ENCODE measurements around the gene KIAA1958. TPM values are rescaled to one million over a fixed set of nuclear protein-coding genes. Genes with fewer than 3 reads are reported as not detected.
A peak's percentile ranks its signal among the peaks of the same experiment; 100 is the strongest.

Gene KIAA1958
- total and polyA plus RNA-seq, 2 experiments from 2014 or later, result 9.4 to 41.7 TPM

DNA sequence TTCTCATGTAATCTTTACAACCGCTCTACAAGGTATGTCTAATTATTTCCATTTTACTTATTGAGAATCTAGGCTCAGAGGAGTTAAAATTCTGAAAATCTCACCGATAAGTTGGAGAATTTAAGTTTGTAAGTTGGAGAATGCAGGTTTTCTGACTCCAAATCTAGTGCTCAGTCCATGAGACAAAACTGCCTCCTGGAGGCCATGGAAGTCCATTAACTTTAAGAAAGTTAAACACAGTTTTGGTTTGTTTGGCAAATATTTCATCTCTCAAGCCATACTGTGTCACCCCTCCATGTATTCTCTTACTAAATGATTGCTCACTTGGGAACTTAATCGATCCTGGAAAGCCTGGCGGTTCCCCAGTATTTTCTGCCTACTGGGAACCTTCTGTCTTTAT, 178.7 kb downstream of the KIAA1958 start:
- peaks cover 8% of the 10 kb centered on the region; the same call in 1 of the 2 replicates for H3K4me1 ChIP-seq (ENCODE audit: insufficient read depth)
- H3K36me3 ChIP-seq (ENCODE audit: insufficient read depth), result no peaks in the 10 kb centered on the region
- no peaks in the 10 kb centered on the region for H3K9me2 ChIP-seq (ENCODE audit: insufficient read depth)
- H3K4me3 Mint-ChIP-seq, result no peak overlapping the region
- H3K27ac ChIP-seq (ENCODE audit: low read depth), result no peak overlapping the region
- DNase-seq (ENCODE audit: low spot score) (no peak), ATAC-seq (no peak)
- no peak overlapping the region for H3K4me2 ChIP-seq
- TF ChIP-seq CREB1 (CRISPR knock-in tag; IDR thresholded peaks at IDR 0.05; ENCODE audit: low read depth) (no peak), EZH2phosphoT487 (IDR thresholded peaks at IDR 0.05; ENCODE audit: unreplicated experiment) (no peak), NANOG (IDR thresholded peaks at IDR 0.05; ENCODE audit: borderline replicate concordance) (no peak), EZH2 (IDR thresholded peaks at IDR 0.05; ENCODE audit: low read depth, unreplicated experiment) (no peak)
- TF ChIP-seq, protein P1, sequence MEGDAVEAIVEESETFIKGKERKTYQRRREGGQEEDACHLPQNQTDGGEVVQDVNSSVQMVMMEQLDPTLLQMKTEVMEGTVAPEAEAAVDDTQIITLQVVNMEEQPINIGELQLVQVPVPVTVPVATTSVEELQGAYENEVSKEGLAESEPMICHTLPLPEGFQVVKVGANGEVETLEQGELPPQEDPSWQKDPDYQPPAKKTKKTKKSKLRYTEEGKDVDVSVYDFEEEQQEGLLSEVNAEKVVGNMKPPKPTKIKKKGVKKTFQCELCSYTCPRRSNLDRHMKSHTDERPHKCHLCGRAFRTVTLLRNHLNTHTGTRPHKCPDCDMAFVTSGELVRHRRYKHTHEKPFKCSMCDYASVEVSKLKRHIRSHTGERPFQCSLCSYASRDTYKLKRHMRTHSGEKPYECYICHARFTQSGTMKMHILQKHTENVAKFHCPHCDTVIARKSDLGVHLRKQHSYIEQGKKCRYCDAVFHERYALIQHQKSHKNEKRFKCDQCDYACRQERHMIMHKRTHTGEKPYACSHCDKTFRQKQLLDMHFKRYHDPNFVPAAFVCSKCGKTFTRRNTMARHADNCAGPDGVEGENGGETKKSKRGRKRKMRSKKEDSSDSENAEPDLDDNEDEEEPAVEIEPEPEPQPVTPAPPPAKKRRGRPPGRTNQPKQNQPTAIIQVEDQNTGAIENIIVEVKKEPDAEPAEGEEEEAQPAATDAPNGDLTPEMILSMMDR (conservative IDR thresholded peaks at IDR 0.05; ENCODE audit: low read depth in 2 of 2), result peak in 1 of 2 experiments; percentile 53; a peak in 3 of 4 replicates
- TF ChIP-seq, protein P2, sequence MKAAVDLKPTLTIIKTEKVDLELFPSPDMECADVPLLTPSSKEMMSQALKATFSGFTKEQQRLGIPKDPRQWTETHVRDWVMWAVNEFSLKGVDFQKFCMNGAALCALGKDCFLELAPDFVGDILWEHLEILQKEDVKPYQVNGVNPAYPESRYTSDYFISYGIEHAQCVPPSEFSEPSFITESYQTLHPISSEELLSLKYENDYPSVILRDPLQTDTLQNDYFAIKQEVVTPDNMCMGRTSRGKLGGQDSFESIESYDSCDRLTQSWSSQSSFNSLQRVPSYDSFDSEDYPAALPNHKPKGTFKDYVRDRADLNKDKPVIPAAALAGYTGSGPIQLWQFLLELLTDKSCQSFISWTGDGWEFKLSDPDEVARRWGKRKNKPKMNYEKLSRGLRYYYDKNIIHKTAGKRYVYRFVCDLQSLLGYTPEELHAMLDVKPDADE (IDR thresholded peaks at IDR 0.05), result no peak
- H2AFZ ChIP-seq, result no peak overlapping the region
- no peak overlapping the region for H3K27ac Mint-ChIP-seq
- no peaks in the 10 kb centered on the region for H3K79me2 ChIP-seq (replicated peaks; ENCODE audit: insufficient read depth)
- no peaks in the 10 kb centered on the region for H3K36me3 Mint-ChIP-seq (ENCODE audit: low read depth)
- H3K4me3 ChIP-seq, result no peak overlapping the region
- H3K4me1 Mint-ChIP-seq, result peaks cover 8% of the 10 kb centered on the region; the same call in 1 of the 3 replicates
- H3K27me3 ChIP-seq (ENCODE audit: insufficient read depth), result no peaks in the 10 kb centered on the region
- peaks cover under 1% of the 10 kb centered on the region for H3K27me3 Mint-ChIP-seq (ENCODE audit: insufficient read depth, low read depth, poor library complexity)
- H3F3A ChIP-seq (replicated peaks; ENCODE audit: low read depth), result no peaks in the 10 kb centered on the region
- H3K9me3 Mint-ChIP-seq, result no peaks in the 10 kb centered on the region
- H4K20me1 ChIP-seq (replicated peaks; ENCODE audit: insufficient read depth), result no peaks in the 10 kb centered on the region

DNA sequence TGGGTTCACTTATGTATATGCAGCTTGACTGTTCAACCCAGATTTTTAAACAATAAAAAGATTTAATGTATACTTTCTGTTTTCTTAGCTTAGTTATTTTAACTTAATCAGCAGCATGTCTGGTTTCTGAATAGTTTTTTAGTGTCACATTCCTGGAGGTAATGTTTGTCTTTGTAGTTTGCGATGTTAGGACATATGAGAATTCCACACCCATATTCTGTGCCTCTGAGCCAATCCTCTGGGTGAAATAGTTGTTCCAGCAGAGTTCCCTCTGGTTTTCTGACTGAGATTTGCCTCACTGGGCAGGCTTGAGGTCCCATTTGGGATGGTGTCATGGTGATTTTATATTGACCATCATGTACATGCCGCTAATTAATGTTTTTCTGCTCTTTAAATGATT, 182.7 kb downstream of the KIAA1958 start:
- Histone ChIP-seq H3K27ac (ENCODE audit: low read depth) (no peak overlapping the region; the same call in 1 of the 2 replicates), H3K36me3 (ENCODE audit: insufficient read depth) (0 out of 2 replicates have a peak, but pooled peaks cover 3% of the 10 kb centered on the region), H3K4me3 (no peak overlapping the region), H2AFZ (no peak overlapping the region), H4K20me1 (replicated peaks; ENCODE audit: insufficient read depth) (no peaks in the 10 kb centered on the region; the same call in 1 of the 2 replicates), H3K4me2 (no peak overlapping the region), H3K9me2 (ENCODE audit: insufficient read depth) (no peaks in the 10 kb centered on the region), H3K27me3 (ENCODE audit: insufficient read depth) (no peaks in the 10 kb centered on the region), H3F3A (replicated peaks; ENCODE audit: low read depth) (no peaks in the 10 kb centered on the region), H3K79me2 (replicated peaks; ENCODE audit: insufficient read depth) (no peaks in the 10 kb centered on the region), H3K4me1 (ENCODE audit: insufficient read depth) (peaks cover 8% of the 10 kb centered on the region; the same call in 1 of the 2 replicates)
- no peak for ATAC-seq
- no peak for DNase-seq (ENCODE audit: low spot score)
- H3K9me3 Mint-ChIP-seq, result no peaks in the 10 kb centered on the region
- no peak overlapping the region for H3K4me3 Mint-ChIP-seq
- no peaks in the 10 kb centered on the region for H3K36me3 Mint-ChIP-seq (ENCODE audit: low read depth)
- H3K27ac Mint-ChIP-seq, result no peak overlapping the region
- H3K4me1 Mint-ChIP-seq, result peaks cover 8% of the 10 kb centered on the region; the same call in 1 of the 3 replicates
- H3K27me3 Mint-ChIP-seq (ENCODE audit: insufficient read depth, low read depth, poor library complexity), result peaks cover 4% of the 10 kb centered on the region
- TF ChIP-seq, protein P3, sequence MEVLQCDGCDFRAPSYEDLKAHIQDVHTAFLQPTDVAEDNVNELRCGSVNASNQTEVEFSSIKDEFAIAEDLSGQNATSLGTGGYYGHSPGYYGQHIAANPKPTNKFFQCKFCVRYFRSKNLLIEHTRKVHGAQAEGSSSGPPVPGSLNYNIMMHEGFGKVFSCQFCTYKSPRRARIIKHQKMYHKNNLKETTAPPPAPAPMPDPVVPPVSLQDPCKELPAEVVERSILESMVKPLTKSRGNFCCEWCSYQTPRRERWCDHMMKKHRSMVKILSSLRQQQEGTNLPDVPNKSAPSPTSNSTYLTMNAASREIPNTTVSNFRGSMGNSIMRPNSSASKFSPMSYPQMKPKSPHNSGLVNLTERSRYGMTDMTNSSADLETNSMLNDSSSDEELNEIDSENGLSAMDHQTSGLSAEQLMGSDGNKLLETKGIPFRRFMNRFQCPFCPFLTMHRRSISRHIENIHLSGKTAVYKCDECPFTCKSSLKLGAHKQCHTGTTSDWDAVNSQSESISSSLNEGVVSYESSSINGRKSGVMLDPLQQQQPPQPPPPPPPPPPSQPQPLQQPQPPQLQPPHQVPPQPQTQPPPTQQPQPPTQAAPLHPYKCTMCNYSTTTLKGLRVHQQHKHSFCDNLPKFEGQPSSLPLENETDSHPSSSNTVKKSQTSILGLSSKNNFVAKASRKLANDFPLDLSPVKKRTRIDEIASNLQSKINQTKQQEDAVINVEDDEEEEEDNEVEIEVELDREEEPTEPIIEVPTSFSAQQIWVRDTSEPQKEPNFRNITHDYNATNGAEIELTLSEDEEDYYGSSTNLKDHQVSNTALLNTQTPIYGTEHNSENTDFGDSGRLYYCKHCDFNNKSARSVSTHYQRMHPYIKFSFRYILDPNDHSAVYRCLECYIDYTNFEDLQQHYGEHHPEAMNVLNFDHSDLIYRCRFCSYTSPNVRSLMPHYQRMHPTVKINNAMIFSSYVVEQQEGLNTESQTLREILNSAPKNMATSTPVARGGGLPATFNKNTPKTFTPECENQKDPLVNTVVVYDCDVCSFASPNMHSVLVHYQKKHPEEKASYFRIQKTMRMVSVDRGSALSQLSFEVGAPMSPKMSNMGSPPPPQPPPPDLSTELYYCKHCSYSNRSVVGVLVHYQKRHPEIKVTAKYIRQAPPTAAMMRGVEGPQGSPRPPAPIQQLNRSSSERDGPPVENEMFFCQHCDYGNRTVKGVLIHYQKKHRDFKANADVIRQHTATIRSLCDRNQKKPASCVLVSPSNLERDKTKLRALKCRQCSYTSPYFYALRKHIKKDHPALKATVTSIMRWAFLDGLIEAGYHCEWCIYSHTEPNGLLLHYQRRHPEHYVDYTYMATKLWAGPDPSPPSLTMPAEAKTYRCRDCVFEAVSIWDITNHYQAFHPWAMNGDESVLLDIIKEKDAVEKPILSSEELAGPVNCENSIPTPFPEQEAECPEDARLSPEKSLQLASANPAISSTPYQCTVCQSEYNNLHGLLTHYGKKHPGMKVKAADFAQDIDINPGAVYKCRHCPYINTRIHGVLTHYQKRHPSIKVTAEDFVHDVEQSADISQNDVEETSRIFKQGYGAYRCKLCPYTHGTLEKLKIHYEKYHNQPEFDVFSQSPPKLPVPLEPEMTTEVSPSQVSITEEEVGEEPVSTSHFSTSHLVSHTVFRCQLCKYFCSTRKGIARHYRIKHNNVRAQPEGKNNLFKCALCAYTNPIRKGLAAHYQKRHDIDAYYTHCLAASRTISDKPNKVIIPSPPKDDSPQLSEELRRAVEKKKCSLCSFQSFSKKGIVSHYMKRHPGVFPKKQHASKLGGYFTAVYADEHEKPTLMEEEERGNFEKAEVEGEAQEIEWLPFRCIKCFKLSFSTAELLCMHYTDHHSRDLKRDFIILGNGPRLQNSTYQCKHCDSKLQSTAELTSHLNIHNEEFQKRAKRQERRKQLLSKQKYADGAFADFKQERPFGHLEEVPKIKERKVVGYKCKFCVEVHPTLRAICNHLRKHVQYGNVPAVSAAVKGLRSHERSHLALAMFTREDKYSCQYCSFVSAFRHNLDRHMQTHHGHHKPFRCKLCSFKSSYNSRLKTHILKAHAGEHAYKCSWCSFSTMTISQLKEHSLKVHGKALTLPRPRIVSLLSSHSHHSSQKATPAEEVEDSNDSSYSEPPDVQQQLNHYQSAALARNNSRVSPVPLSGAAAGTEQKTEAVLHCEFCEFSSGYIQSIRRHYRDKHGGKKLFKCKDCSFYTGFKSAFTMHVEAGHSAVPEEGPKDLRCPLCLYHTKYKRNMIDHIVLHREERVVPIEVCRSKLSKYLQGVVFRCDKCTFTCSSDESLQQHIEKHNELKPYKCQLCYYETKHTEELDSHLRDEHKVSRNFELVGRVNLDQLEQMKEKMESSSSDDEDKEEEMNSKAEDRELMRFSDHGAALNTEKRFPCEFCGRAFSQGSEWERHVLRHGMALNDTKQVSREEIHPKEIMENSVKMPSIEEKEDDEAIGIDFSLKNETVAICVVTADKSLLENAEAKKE (CRISPR knock-in tag; IDR thresholded peaks at IDR 0.05), result no peak
